Measurements from ENCODE around the gene LARP6. TPM values are rescaled to one million over a fixed set of nuclear protein-coding genes. Genes with fewer than 3 reads are reported as not detected.
A peak's percentile ranks its signal among the peaks of the same experiment; 100 is the strongest.

The LARP6 gene
- total and polyA plus RNA-seq, 2 of the 13 experiments (the other 11 are each of a cell fraction or from before 2014, with no cell fraction given), result 2.9 to 8.2 TPM

DNA sequence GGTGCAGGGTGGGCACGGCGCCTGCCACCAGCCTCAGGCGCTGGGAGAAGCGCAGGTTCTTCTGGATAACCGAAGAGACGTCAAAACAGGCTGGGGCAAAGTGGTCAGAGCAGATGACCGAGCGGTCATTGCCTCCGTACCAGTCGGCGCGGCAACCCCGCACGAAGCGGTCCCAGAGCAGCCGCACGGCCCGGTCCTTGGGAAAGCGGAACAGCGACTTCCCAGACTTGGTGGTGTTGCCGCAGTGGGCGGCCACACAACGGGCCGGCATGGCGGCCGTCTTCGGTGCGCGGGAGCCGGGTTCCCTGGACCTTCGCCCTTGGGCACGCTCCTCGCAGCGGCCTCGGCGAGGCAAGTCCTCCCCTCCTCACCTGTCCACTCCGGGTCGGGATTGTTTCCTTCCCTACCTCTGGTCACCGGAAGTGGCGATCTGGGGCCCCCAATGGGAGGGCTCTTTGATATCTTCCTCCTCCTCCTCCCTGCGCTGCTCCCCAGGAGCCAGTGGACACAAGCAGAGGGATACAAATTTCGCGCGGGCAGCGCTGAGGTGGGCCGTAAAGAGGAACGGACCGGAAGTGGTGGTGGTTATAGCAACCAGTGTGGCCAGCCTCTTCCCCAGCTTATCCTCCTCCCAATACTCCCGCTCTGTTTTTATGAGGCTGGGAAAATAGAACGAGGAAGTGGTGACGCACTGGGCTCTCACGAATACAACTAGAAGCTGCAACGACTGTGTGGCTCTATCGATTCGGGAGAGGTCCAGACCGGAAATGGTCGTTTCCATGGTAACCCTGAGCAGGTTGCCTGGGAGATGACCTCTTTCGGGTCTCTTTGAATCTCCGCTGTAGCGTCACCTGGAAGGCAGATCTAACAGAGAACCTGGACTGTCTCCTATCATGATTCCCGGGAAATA is 38.3 kb upstream of the LARP6 start, which contains the start of the genes LRRC49 and THAP10 (continued):
- TF ChIP-seq SALL2 (CRISPR knock-in tag; IDR thresholded peaks at IDR 0.05) (no peak), ZNF138 (CRISPR knock-in tag; IDR thresholded peaks at IDR 0.05; ENCODE audit: low read depth) (no peak), MYC (CRISPR knock-in tag; IDR thresholded peaks at IDR 0.05; ENCODE audit: borderline replicate concordance) (no peak), CBX5 (CRISPR knock-in tag; IDR thresholded peaks at IDR 0.05; ENCODE audit: borderline replicate concordance) (no peak), AHR (CRISPR knock-in tag; IDR thresholded peaks at IDR 0.05) (no peak), PLRG1 (conservative IDR thresholded peaks at IDR 0.05) (no peak), MBD4 (IDR thresholded peaks at IDR 0.05; ENCODE audit: borderline replicate concordance, low read length) (no peak), KLF16 (CRISPR knock-in tag; IDR thresholded peaks at IDR 0.05) (peak in 1 of 2 experiments; percentile 81; a peak in 2 of 4 replicates), TCF12 (IDR thresholded peaks at IDR 0.05) (no peak), TCF12 (CRISPR knock-in tag; IDR thresholded peaks at IDR 0.05) (no peak), ZNF547 (CRISPR knock-in tag; IDR thresholded peaks at IDR 0.05) (peak; percentile 54), MZF1 (CRISPR knock-in tag; IDR thresholded peaks at IDR 0.05; ENCODE audit: borderline replicate concordance) (no peak), ZNF773 (CRISPR knock-in tag; IDR thresholded peaks at IDR 0.05; ENCODE audit: borderline replicate concordance) (no peak), HOXA5 (CRISPR knock-in tag; IDR thresholded peaks at IDR 0.05) (no peak), SUZ12 (IDR thresholded peaks at IDR 0.05; ENCODE audit: low read depth, low read length) (no peak), HMG20B (CRISPR knock-in tag; conservative IDR thresholded peaks at IDR 0.05) (no peak), ZSCAN9 (CRISPR knock-in tag; IDR thresholded peaks at IDR 0.05; ENCODE audit: borderline replicate concordance) (0 out of 2 replicates have a peak, but pooled peaks have one; percentile 19), GTF2F1 (IDR thresholded peaks at IDR 0.05; ENCODE audit: low read length) (no peak), NRL (CRISPR knock-in tag; IDR thresholded peaks at IDR 0.05; ENCODE audit: borderline replicate concordance) (no peak)
- TF ChIP-seq, protein P1, sequence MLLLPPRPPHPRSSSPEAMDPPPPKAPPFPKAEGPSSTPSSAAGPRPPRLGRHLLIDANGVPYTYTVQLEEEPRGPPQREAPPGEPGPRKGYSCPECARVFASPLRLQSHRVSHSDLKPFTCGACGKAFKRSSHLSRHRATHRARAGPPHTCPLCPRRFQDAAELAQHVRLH (CRISPR knock-in tag; IDR thresholded peaks at IDR 0.05; ENCODE audit: borderline replicate concordance, low read depth), result no peak; the same call in 1 of the 2 replicates
- TF ChIP-seq, protein P2, sequence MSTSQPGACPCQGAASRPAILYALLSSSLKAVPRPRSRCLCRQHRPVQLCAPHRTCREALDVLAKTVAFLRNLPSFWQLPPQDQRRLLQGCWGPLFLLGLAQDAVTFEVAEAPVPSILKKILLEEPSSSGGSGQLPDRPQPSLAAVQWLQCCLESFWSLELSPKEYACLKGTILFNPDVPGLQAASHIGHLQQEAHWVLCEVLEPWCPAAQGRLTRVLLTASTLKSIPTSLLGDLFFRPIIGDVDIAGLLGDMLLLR (CRISPR knock-in tag; IDR thresholded peaks at IDR 0.05), result peak; percentile 48; the same call in 1 of the 2 replicates
- TF ChIP-seq, protein P3, sequence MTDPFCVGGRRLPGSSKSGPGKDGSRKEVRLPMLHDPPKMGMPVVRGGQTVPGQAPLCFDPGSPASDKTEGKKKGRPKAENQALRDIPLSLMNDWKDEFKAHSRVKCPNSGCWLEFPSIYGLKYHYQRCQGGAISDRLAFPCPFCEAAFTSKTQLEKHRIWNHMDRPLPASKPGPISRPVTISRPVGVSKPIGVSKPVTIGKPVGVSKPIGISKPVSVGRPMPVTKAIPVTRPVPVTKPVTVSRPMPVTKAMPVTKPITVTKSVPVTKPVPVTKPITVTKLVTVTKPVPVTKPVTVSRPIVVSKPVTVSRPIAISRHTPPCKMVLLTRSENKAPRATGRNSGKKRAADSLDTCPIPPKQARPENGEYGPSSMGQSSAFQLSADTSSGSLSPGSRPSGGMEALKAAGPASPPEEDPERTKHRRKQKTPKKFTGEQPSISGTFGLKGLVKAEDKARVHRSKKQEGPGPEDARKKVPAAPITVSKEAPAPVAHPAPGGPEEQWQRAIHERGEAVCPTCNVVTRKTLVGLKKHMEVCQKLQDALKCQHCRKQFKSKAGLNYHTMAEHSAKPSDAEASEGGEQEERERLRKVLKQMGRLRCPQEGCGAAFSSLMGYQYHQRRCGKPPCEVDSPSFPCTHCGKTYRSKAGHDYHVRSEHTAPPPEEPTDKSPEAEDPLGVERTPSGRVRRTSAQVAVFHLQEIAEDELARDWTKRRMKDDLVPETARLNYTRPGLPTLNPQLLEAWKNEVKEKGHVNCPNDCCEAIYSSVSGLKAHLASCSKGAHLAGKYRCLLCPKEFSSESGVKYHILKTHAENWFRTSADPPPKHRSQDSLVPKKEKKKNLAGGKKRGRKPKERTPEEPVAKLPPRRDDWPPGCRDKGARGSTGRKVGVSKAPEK (CRISPR knock-in tag; IDR thresholded peaks at IDR 0.05; ENCODE audit: borderline replicate concordance), result peak; percentile 78; the same call in 1 of the 2 replicates
- TF ChIP-seq, protein P4, sequence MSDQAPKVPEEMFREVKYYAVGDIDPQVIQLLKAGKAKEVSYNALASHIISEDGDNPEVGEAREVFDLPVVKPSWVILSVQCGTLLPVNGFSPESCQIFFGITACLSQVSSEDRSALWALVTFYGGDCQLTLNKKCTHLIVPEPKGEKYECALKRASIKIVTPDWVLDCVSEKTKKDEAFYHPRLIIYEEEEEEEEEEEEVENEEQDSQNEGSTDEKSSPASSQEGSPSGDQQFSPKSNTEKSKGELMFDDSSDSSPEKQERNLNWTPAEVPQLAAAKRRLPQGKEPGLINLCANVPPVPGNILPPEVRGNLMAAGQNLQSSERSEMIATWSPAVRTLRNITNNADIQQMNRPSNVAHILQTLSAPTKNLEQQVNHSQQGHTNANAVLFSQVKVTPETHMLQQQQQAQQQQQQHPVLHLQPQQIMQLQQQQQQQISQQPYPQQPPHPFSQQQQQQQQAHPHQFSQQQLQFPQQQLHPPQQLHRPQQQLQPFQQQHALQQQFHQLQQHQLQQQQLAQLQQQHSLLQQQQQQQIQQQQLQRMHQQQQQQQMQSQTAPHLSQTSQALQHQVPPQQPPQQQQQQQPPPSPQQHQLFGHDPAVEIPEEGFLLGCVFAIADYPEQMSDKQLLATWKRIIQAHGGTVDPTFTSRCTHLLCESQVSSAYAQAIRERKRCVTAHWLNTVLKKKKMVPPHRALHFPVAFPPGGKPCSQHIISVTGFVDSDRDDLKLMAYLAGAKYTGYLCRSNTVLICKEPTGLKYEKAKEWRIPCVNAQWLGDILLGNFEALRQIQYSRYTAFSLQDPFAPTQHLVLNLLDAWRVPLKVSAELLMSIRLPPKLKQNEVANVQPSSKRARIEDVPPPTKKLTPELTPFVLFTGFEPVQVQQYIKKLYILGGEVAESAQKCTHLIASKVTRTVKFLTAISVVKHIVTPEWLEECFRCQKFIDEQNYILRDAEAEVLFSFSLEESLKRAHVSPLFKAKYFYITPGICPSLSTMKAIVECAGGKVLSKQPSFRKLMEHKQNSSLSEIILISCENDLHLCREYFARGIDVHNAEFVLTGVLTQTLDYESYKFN (CRISPR knock-in tag; conservative IDR thresholded peaks at IDR 0.05), result peak; percentile 37; the same call in 1 of the 2 replicates
